IMR-90 (cell line): ENCODE results near the gene TNFSF12. TPM values are rescaled to one million over a fixed set of nuclear protein-coding genes. Genes with fewer than 3 reads are reported as not detected.

ENCODE experiments used
- ATAC-seq: fragments of 200-7000 bp; cut with Tn5 transposase; 2 replicates; pipeline ENCODE4 v1.9.1; 2020; ENCODE audit warnings: low read depth, mild to moderate bottlenecking, moderate library complexity
- BruUV-seq: library from RNA; stranded (reverse); fragments of 400-500 nt; replicated peaks from 2 replicates; lab custom pipeline; 2021; lab: Mats Ljungman, UMichigan
- CTCF ChIA-PET: fragments of 300-600 bp; formaldehyde crosslinking; extraction: SDS; loops from one replicate; lab custom pipeline; 2021; ENCODE audit warnings: antibody characterized with exemption; lab: Yijun Ruan, JAX
- POLR2A ChIA-PET: fragments of 300-600 bp; sonication (Branson Sonifier 250); formaldehyde crosslinking; loops from one replicate; lab custom pipeline; 2022; ENCODE audit warnings: antibody characterized with exemption; ENCODE audit not compliant: unreplicated experiment; lab: Charles Lee
- DNase-seq: peaks from one replicate; pipeline ENCODE4 v3.0.0; 2013
- H2AFZ ChIP-seq: replicated peaks from 2 replicates; pipeline ENCODE3; 2013; ENCODE audit warnings: low read length, mild to moderate bottlenecking; ENCODE audit not compliant: poor library complexity
- H2AK5ac ChIP-seq: 2 replicates; pipeline ENCODE4 v1.6.1; 2013; ENCODE audit warnings: low read depth, low read length, inconsistent platforms
- H2AK9ac ChIP-seq: replicated peaks from 2 replicates; pipeline ENCODE3; 2013; ENCODE audit warnings: mild to moderate bottlenecking, low read depth, low read length, moderate library complexity; ENCODE audit not compliant: poor library complexity
- H2BK120ac ChIP-seq: 2 replicates; pipeline ENCODE4 v1.6.1; 2013; ENCODE audit warnings: low read depth, low read length, inconsistent platforms
- H2BK15ac ChIP-seq: 3 replicates; pipeline ENCODE4 v1.6.1; 2013; ENCODE audit warnings: low read depth, low read length, inconsistent platforms
- H2BK20ac ChIP-seq: 2 replicates; pipeline ENCODE4 v1.6.1; 2013; ENCODE audit warnings: low read depth, mild to moderate bottlenecking, inconsistent platforms, low read length, moderate library complexity
- H2BK5ac ChIP-seq: 2 replicates; pipeline ENCODE4 v1.6.1; 2013; ENCODE audit warnings: mild to moderate bottlenecking, low read depth, low read length, inconsistent platforms; ENCODE audit not compliant: poor library complexity, severe bottlenecking
- H3K14ac ChIP-seq: replicated peaks from 2 replicates; pipeline ENCODE4 v1.6.1; 2013; ENCODE audit warnings: low read depth, low read length, inconsistent platforms
- H3K18ac ChIP-seq: 2 replicates; pipeline ENCODE4 v1.6.1; 2013; ENCODE audit warnings: low read depth, low read length, control low read depth
- H3K23ac ChIP-seq: 2 replicates; pipeline ENCODE4 v1.6.1; 2013; ENCODE audit warnings: low read depth, low read length, inconsistent platforms
- H3K27ac ChIP-seq: 2 replicates; pipeline ENCODE4 v1.5.1; 2013; ENCODE audit warnings: mild to moderate bottlenecking, control low read depth, low read length; ENCODE audit not compliant: insufficient read depth
- H3K27me3 ChIP-seq: 2 replicates; pipeline ENCODE4 v1.6.1; 2013; ENCODE audit warnings: low read length; ENCODE audit not compliant: control insufficient read depth, insufficient read depth
- H3K36me3 ChIP-seq: 2 replicates; pipeline ENCODE4 v1.6.1; 2013; ENCODE audit warnings: low read length, mixed read lengths; ENCODE audit not compliant: control insufficient read depth, insufficient read depth
- H3K4ac ChIP-seq: 2 replicates; pipeline ENCODE4 v1.6.1; 2013; ENCODE audit warnings: low read depth, low read length, inconsistent platforms
- H3K4me1 ChIP-seq: 2 replicates; pipeline ENCODE4 v1.6.1; 2013; ENCODE audit warnings: low read length, mixed read lengths; ENCODE audit not compliant: control insufficient read depth, insufficient read depth
- H3K4me2 ChIP-seq: 2 replicates; pipeline ENCODE4 v1.6.1; 2013; ENCODE audit warnings: low read depth, mild to moderate bottlenecking, control low read depth, low read length, moderate library complexity
- H3K4me3 ChIP-seq: 2 replicates; pipeline ENCODE4 v1.5.1; 2013; ENCODE audit warnings: low read depth, mild to moderate bottlenecking, control low read depth, low read length, moderate library complexity; ENCODE audit not compliant: insufficient read depth
- H3K56ac ChIP-seq: 2 replicates; pipeline ENCODE4 v1.6.1; 2013; ENCODE audit warnings: low read length, inconsistent platforms; ENCODE audit not compliant: insufficient read depth; ENCODE audit errors: extremely low read depth
- H3K79me1 ChIP-seq, 2 experiments: 2 replicates each; pipeline ENCODE4 v1.6.1; 2013; ENCODE audit warnings: low read length in 2 of 2, inconsistent platforms in 1 of 2, low read depth in 1 of 2
- H3K9ac ChIP-seq: 2 replicates; pipeline ENCODE4 v1.6.1; 2013; ENCODE audit warnings: low read depth, low read length, control low read depth
- H3K9me1 ChIP-seq: 2 replicates; pipeline ENCODE4 v1.6.1; 2013; ENCODE audit warnings: low read length, inconsistent platforms; ENCODE audit not compliant: insufficient read depth
- H3K9me3 ChIP-seq: 2 replicates; pipeline ENCODE4 v1.6.1; 2013; ENCODE audit warnings: low read length; ENCODE audit not compliant: control insufficient read depth, insufficient read depth
- H4K20me1 ChIP-seq: 2 replicates; pipeline ENCODE4 v1.6.1; 2013; ENCODE audit warnings: low read length, inconsistent platforms; ENCODE audit not compliant: insufficient read depth
- H4K5ac ChIP-seq: 2 replicates; pipeline ENCODE4 v1.6.1; 2013; ENCODE audit warnings: mild to moderate bottlenecking, low read depth, low read length, control low read depth
- H4K8ac ChIP-seq, 2 experiments: 2 replicates each; pipeline ENCODE4 v1.6.1; 2013; ENCODE audit warnings: low read depth in 2 of 2, low read length in 2 of 2, control low read depth in 1 of 2, inconsistent platforms in 1 of 2
- H4K91ac ChIP-seq: 2 replicates; pipeline ENCODE4 v1.6.1; 2013; ENCODE audit warnings: low read depth, low read length, inconsistent platforms; ENCODE audit not compliant: insufficient read depth
- CHD1 ChIP-seq: IDR thresholded peaks from 2 replicates; pipeline ENCODE4 v1.6.1; 2012; ENCODE audit warnings: low read depth, low read length, improper control_type of control experiment
- RCOR1 ChIP-seq: IDR thresholded peaks from 2 replicates; pipeline ENCODE4 v1.6.1; 2012; ENCODE audit warnings: mild to moderate bottlenecking, low read length, improper control_type of control experiment; ENCODE audit not compliant: insufficient replicate concordance
- WGBS, 2 experiments: methylation state at CpG; one replicate each; pipeline versions ENCODE4 v1.1.5 to v1.1.7; 2013; ENCODE audit warnings: missing lambda C conversion rate in 2 of 2; ENCODE audit not compliant: insufficient read length in 1 of 2; ENCODE audit errors: extremely low coverage in 2 of 2; 5-methylcytosine and 5-hydroxymethylcytosine counted together
- dilution Hi-C: fragments of 300-500 bp; cut with HindIII; formaldehyde crosslinking; loops from one replicate; pipeline ENCODE4 v1.14.3; 2018; ENCODE audit warnings: low sequenced_read_pairs; ENCODE audit not compliant: unreplicated experiment
- in situ Hi-C: fragments of 300-500 bp; cut with MboI; formaldehyde crosslinking; loops from 3 replicates; pipeline ENCODE4 v1.14.3; 2019; ENCODE audit warnings: low sequenced_read_pairs, inconsistent platforms, mixed read lengths
- intact Hi-C: fragments of 100-400 bp; cut with micrococcal nuclease; formaldehyde crosslinking; loops from 2 replicates; pipeline ENCODE4 v1.10.0; 2022
- polyA plus RNA-seq, 3 experiments: library from polyadenylated mRNA; depleted of rRNA; stranded (reverse); fragments of >200 nt; gene quantifications; 2 replicates each; pipeline ENCODE4 v1.2.3, GENCODE V29; 2012; ENCODE audit warnings: low replicate concordance in 1 of 3
- total RNA-seq: library from RNA; depleted of rRNA; stranded (reverse); fragments of >200 nt; gene quantifications from 2 replicates; pipeline ENCODE4 v1.2.3, GENCODE V29; 2012
- TF ChIP-seq, protein P1 (sequence below): fragments of 150-350 bp; IDR thresholded peaks from 2 replicates; pipeline ENCODE4 v1.6.1; 2016; ENCODE audit warnings: low read depth, mild to moderate bottlenecking, low read length, moderate library complexity, borderline replicate concordance

The TNFSF12 gene
- total and polyA plus RNA-seq, 2 of the 4 experiments (the other 2 are of a cell fraction), result 2.7 to 22.0 TPM

DNA sequence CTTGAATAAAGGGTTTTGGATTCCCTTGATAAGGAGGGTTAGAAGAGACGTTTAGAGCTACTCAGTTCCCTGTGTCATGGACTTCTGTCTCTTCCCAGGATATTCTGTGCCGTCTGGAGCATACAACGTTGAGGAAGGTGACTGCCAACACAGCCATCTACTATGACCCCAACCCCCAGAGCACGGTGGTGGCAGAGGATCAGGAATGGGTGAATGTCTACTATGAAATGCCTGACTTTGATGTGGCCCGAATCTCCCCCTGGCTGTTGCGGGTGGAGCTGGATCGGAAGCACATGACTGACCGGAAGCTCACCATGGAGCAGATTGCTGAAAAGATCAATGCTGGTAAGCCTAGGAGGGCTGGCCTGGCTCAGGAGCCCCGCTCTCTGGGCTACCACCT, 40.0 kb upstream of the TNFSF12 start:
- DNase-seq, result no peak
- no peak overlapping the region for H2AK9ac ChIP-seq
- H3K79me1 ChIP-seq, result peaks cover 4 to 11% of the 10 kb centered on the region in 2 experiments; a peak in 2 of 4 replicates
- no peak overlapping the region for H4K91ac ChIP-seq
- no peak overlapping the region for H3K4ac ChIP-seq
- no peak overlapping the region for H2AFZ ChIP-seq
- H3K14ac ChIP-seq, result no peak overlapping the region
- no peak overlapping the region for H2BK5ac ChIP-seq
- no peak overlapping the region for H3K4me3 ChIP-seq
- no peak overlapping the region for H3K23ac ChIP-seq
- no peak overlapping the region for H2BK120ac ChIP-seq
- no peak overlapping the region for H3K56ac ChIP-seq
- H4K5ac ChIP-seq, result no peak overlapping the region
- H4K20me1 ChIP-seq, result no peaks in the 10 kb centered on the region
- peaks cover 73% of the 10 kb centered on the region for H3K36me3 ChIP-seq
- intact Hi-C loops, result no loop called here
- WGBS, 2 experiments, result 88% methylated on average over 3 of the region's 9 CpGs; no CpG with 5 or more reads in 1 of the 2 experiments
- no peak overlapping the region for H3K27ac ChIP-seq
- H3K9me3 ChIP-seq, result no peaks in the 10 kb centered on the region
- no peaks in the 10 kb centered on the region; the same call in 1 of the 2 replicates for H3K9me1 ChIP-seq
- H2AK5ac ChIP-seq, result no peak overlapping the region
- dilution Hi-C loops, result no loop called here
- TF ChIP-seq, protein P1, sequence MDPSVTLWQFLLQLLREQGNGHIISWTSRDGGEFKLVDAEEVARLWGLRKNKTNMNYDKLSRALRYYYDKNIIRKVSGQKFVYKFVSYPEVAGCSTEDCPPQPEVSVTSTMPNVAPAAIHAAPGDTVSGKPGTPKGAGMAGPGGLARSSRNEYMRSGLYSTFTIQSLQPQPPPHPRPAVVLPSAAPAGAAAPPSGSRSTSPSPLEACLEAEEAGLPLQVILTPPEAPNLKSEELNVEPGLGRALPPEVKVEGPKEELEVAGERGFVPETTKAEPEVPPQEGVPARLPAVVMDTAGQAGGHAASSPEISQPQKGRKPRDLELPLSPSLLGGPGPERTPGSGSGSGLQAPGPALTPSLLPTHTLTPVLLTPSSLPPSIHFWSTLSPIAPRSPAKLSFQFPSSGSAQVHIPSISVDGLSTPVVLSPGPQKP, result no peak
- TF ChIP-seq RCOR1 (no peak), CHD1 (no peak)
- no TSS peak for BruUV-seq
- in situ Hi-C loops, result no loop called here
- no peaks in the 10 kb centered on the region for H3K27me3 ChIP-seq
- H2BK20ac ChIP-seq, result no peak overlapping the region
- no peak overlapping the region for H4K8ac ChIP-seq
- H2BK15ac ChIP-seq, result no peak overlapping the region
- no peak overlapping the region for H3K18ac ChIP-seq
- ChIA-PET POLR2A (no interaction called here), CTCF (interaction anchor here (0.6 to 2.1 kb wide), 2 partner anchors 52 to 67 kb away, joined by 5 to 8 read pairs; no protein-coding TSS in a partner anchor)
- no peak overlapping the region for H3K9ac ChIP-seq
- no peak for ATAC-seq
- no peak overlapping the region for H3K4me2 ChIP-seq
- H3K4me1 ChIP-seq, result no peaks in the 10 kb centered on the region
